Nephron progenitor cell (in vitro differentiated cells): Measurements from ENCODE around the gene BCAP29.

Experiments used
- DNase-seq: peaks from one replicate; pipeline ENCODE4 v3.0.0; 2021
- H3K27ac Mint-ChIP-seq: 2 replicates; pipeline ENCODE4 v1.8.0; 2021; ENCODE audit warnings: mild to moderate bottlenecking, moderate library complexity, mixed read lengths
- H3K27me3 Mint-ChIP-seq: 2 replicates; pipeline ENCODE4 v1.8.0; 2021; ENCODE audit warnings: mild to moderate bottlenecking, low read depth, mixed read lengths; ENCODE audit not compliant: poor library complexity
- H3K36me3 Mint-ChIP-seq: 2 replicates; pipeline ENCODE4 v1.8.0; 2021; ENCODE audit warnings: low read depth, mixed read lengths
- H3K4me1 Mint-ChIP-seq: 2 replicates; pipeline ENCODE4 v1.8.0; 2021; ENCODE audit warnings: mixed read lengths
- H3K4me3 Mint-ChIP-seq: 2 replicates; pipeline ENCODE4 v1.8.0; 2021; ENCODE audit warnings: mild to moderate bottlenecking, moderate library complexity, mixed read lengths
- H3K9me3 Mint-ChIP-seq: 2 replicates; pipeline ENCODE4 v1.8.0; 2021; ENCODE audit warnings: mild to moderate bottlenecking, moderate library complexity, mixed read lengths
- TF ChIP-seq, protein P1 (sequence below): fragments of 200-600 bp; sonication (generic); IDR thresholded peaks from 2 replicates; pipeline ENCODE4 v1.5.0; 2021; ENCODE audit warnings: antibody characterized with exemption

Gene BCAP29

DNA sequence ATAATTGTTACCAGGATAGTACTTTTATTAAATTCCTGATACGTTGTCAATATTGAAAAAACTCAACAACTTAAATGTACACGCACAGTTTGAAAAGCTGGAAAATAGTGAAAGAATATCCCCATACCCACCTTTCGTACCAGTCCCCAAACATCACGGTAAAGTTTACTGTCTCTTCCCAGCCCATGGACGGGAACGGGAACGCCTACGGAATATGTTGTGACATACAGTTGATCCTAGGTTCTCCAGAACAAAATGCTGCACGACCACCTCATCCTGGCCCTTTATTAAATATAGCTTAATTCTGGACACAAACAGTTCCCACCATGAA is 527 bp upstream of the BCAP29 start:
- Mint-ChIP-seq H3K36me3 (peaks cover 23% of the 10 kb centered on the region), H3K4me3 (peak overlapping the region; percentile 93), H3K4me1 (peaks cover 23% of the 10 kb centered on the region), H3K27me3 (no peaks in the 10 kb centered on the region), H3K27ac (peak overlapping the region; percentile 86), H3K9me3 (no peaks in the 10 kb centered on the region)
- DNase-seq, result no peak
- TF ChIP-seq, protein P1, sequence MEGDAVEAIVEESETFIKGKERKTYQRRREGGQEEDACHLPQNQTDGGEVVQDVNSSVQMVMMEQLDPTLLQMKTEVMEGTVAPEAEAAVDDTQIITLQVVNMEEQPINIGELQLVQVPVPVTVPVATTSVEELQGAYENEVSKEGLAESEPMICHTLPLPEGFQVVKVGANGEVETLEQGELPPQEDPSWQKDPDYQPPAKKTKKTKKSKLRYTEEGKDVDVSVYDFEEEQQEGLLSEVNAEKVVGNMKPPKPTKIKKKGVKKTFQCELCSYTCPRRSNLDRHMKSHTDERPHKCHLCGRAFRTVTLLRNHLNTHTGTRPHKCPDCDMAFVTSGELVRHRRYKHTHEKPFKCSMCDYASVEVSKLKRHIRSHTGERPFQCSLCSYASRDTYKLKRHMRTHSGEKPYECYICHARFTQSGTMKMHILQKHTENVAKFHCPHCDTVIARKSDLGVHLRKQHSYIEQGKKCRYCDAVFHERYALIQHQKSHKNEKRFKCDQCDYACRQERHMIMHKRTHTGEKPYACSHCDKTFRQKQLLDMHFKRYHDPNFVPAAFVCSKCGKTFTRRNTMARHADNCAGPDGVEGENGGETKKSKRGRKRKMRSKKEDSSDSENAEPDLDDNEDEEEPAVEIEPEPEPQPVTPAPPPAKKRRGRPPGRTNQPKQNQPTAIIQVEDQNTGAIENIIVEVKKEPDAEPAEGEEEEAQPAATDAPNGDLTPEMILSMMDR, result no peak

DNA sequence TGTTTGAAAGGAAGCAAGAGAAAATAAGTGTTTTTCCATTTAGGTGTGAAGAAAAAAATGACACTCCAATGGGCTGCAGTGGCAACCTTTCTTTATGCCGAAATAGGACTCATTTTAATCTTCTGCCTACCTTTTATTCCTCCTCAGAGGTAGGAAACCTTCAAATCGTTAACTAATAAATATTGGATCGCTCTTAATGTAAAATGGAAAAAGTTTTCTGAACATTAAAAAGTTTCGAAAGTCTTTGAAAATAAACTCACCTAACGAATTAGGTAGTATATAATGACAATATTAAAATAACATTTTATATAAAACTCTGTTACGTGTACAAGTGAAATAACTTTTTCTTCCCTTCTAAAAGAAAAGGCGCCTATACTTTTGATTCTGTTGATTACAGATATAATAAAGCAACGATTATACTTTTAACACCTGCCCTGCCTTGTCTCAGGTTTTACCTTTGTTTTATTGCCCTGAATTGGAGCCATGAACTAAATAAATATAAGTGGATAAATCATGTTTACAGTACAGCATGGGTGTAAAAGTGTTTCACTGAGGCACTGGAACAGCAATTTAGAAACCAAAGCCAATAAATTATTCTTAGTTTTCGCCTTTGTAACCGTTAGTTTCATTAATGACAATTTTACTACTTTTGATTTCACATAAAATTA is 804 bp downstream of the BCAP29 start:
- DNase-seq, result no peak
- H3K36me3 Mint-ChIP-seq, result peaks cover 26% of the 10 kb centered on the region
- H3K9me3 Mint-ChIP-seq, result no peaks in the 10 kb centered on the region
- no peaks in the 10 kb centered on the region for H3K27me3 Mint-ChIP-seq
- peaks cover 23% of the 10 kb centered on the region for H3K4me1 Mint-ChIP-seq
- H3K4me3 Mint-ChIP-seq, result peak overlapping the region; percentile 87
- H3K27ac Mint-ChIP-seq, result peak overlapping the region; percentile 51
- TF ChIP-seq, protein P1, result no peak

DNA sequence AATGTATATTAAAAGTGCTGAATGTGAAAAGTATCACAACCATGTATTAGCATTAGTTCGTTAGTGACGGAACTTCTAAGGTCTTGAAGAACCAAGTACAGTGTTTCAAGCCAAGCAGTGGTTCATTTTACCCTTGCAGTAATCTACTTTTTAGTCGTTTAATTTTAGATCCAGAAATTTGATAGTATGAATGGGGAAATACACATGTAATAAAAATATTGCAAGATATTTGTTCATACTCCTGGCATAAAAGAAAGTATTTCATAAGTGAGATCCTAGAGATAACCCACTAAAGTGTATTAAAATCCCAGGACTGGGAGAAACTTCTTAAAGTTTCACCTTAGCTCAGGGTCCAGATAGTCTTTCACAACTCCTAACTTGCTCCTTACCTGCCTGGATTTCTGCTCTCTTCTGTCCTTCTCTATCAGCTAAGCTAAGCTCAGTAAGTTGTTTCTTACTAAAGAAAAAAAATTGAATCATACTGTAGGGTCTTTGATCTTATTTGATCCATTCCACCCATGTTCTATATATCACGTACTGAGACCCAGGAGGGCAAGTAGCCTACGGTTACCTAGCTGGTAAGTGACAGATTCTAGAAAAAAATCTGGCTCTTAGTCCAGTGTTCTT is 1.5 kb downstream of the BCAP29 start:
- H3K9me3 Mint-ChIP-seq, result no peaks in the 10 kb centered on the region
- peak overlapping the region; percentile 87 for H3K4me3 Mint-ChIP-seq
- H3K4me1 Mint-ChIP-seq, result peaks cover 23% of the 10 kb centered on the region
- peaks cover 30% of the 10 kb centered on the region for H3K36me3 Mint-ChIP-seq
- no peak overlapping the region for H3K27ac Mint-ChIP-seq
- no peaks in the 10 kb centered on the region for H3K27me3 Mint-ChIP-seq
- DNase-seq, result no peak
- TF ChIP-seq, protein P1, result no peak

DNA sequence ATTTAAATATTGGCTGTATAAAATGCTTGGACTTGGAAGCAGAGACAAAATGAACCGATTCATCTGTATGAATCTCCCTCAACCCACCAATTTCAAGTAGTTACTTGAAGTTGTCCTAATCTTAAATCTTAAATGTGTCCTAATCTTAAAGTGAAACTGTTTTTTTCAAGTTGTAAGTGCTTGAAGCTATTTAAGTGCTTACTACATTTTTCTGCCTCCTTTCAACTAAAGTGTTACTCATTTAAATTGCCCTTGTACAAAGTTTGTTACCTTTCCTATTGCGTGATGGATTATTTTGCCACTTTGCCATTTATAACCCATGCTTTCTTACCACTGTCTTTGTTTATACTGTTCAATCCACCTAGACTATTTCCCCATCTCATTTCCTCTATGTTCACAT is 2.8 kb downstream of the BCAP29 start:
- Mint-ChIP-seq H3K36me3 (peaks cover 31% of the 10 kb centered on the region), H3K9me3 (no peaks in the 10 kb centered on the region), H3K4me1 (peaks cover 23% of the 10 kb centered on the region), H3K27me3 (no peaks in the 10 kb centered on the region), H3K4me3 (no peak overlapping the region), H3K27ac (no peak overlapping the region)
- TF ChIP-seq, protein P1, result no peak
- DNase-seq, result no peak

DNA sequence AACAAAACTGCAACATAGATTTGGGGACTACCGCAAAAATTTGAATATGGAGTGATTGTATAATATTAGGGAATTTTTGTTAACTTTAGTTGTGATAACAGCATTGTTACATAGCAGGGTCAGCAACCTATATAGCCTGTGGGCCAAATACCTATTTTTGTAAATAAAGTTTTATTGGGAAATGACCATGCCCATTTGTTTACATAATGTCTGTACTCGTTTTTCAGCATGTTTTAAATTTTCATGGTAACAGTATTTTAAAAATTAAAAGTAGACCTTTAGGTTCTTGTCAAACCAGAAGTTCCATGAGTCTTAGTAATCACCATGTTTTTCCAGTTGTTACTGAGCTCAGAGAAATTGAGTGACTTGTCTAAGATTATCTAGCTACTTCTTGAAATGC is 4.7 kb downstream of the BCAP29 start:
- TF ChIP-seq, protein P1, result no peak
- H3K9me3 Mint-ChIP-seq, result peaks cover 7% of the 10 kb centered on the region
- no peaks in the 10 kb centered on the region for H3K27me3 Mint-ChIP-seq
- no peak overlapping the region for H3K27ac Mint-ChIP-seq
- no peak for DNase-seq
- H3K36me3 Mint-ChIP-seq, result peaks cover 42% of the 10 kb centered on the region
- H3K4me1 Mint-ChIP-seq, result peaks cover 23% of the 10 kb centered on the region
- H3K4me3 Mint-ChIP-seq, result no peak overlapping the region
